ENCODE measurements around the gene RNF225.

GRCh38 chr19:58368561-58369360 is 26.7 kb upstream of the RNF225 start:
- TF ChIP-seq MAX (IDR thresholded peaks at IDR 0.05) (no peak), EP300 (IDR thresholded peaks at IDR 0.05; ENCODE audit: borderline replicate concordance) (no peak), REST (IDR thresholded peaks at IDR 0.05; ENCODE audit: low read depth) (no peak)

All from Ishikawa (cell line).